HG02973 (cell line): Measurements from ENCODE around the gene BNC2.

Experiments
- ATAC-seq: cut with Tn5 transposase; IDR thresholded peaks from one replicate; pipeline ENCODE4 v1.9.1; 2021; ENCODE audit warnings: moderate library complexity; ENCODE audit not compliant: unreplicated experiment

Gene BNC2

DNA sequence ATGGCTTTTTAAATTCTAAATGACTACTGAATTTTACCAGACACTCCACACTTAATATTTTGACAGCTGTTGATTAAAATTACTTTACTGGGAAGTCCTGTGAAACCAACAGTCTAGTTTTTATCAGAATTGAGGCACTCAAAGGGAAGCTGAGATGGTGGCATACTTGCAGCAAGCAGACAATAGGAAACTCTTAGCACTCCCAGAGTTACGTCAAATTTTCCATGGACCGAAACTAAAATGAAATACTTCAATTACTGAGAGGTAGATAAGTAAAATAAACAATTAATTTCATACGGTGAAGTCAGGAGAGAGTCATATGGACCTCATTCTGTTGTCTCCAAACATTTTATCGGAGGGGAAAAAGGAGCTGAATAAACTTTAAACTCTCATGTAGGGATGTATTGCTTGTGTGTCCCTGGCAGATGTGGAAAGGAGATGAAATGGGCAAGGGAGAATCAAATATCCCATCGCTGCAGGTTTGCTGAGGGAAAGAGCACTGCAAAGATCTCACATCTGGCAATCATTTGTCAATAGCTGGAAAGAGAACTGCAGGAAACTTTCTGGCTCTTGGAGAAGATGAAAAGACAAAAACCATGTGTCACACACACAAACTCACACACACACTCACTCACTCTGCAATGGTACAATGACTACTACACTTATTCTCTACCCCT lies 189.4 kb downstream of the BNC2 start:
- ATAC-seq = no peak

DNA sequence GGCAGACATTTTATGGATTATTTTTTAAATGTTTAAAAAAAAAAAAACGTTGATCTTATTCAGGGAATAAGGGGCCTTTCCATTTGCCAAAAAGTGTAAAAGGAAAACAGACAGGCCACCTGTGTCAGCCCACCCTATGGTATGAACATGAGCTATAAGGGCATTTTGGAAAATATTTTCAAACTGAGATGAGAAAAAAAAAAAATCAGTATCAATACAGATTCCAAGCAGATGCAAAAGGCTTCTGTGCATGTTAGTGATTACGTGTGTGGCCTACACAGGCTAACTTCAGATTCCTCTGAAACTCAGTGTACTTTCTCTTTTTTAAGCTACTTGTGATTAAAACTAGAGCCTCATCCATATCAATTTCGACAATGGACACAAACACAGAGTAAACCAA lies 189.9 kb downstream of the BNC2 start:
- ATAC-seq = no peak

DNA sequence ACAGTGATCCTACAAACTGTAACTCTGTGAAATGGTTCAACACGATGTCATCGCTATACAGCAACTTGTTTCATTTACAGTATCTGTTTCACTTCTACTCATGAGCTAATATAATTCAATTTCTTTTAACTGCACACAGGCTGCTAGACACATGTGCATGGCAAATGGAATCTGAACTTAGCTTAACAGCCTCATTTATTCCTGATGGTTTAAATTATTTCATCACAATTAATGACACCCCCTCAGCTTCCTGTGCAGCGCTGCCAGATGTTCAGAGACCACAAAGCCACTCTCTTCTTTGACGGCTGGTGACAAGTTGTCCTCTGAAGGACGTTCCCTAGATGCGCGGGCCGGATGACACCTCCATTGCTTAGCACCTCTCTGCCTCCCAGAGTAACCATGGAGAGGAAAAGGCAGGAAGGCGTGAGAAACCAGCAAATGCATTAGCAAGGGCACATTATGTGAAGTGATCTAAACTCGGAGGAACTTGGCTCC lies 191.1 kb downstream of the BNC2 start:
- no peak for ATAC-seq

DNA sequence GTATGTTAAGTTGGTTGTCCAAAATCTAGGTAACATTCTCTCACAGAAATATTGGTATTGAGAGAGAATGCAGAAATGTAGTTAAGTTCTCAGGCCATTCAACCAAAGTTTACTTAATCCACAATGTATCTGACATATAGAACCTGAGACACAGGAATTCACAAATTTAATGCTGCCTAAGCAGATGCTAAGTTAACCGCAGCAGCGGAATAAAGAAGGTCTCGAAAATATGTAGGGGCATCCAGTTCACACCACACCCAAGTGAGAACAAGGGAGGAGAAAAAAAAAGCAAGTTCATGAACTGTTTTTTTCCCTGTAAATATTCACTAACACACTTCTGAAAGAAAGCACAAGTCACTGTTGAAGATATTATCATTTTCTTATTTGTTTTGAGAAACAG lies 194.0 kb downstream of the BNC2 start:
- no peak for ATAC-seq

DNA sequence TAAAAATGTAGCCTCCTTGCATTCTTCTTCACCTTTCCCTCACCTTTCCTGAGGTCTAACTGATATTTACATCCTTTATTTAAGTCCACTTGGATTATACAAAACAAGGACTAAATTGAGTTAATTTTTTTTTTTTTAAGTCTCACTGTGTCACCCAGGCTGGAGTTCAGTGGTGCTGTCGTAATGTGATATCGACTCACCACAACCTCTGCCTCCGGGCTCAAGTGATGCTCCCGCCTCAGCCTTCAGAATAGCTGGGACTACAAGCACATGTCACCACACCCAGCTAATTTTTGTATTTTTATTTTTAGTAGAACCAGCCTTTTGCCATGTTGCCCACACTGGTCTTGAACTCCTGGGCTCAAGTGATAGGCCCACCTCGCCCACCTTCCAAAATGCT lies 195.3 kb downstream of the BNC2 start:
- no peak for ATAC-seq

DNA sequence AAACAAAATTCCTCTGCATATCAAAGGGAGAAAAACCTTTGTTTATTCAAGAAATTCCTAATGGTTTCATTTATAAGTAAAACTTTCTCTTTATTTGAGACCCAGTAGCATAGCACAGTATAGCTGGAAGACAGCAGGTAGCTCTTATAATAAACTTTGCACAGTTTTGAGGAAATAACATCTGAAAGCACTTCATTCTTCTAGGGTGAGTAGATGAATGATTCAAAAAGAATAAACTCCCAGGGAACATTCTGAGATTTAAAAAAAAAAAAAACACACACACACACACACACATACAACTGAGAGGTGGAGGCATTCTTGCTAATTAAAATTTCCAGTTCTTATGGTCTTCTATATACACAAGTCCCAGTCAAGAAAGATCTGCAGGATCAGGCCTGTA lies 197.3 kb downstream of the BNC2 start:
- no peak for ATAC-seq

DNA sequence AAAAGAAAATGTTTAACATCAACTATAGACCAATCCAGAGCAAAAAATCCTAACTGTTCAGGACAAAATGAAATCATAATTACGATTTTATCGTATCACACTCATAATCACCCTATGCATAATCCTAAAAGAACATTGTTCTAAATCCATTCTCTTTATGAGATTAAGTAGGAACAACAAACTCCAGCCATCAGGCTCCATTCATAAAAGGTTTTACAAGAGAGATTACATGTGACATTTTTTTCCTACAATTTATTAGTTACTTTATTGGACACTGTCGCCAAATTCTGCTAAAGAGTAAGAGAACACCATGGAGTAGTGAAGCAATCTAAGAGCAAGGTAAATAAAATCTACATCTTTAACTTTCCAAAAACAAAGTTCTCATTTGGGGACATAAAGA lies 198.0 kb downstream of the BNC2 start:
- ATAC-seq = no peak

DNA sequence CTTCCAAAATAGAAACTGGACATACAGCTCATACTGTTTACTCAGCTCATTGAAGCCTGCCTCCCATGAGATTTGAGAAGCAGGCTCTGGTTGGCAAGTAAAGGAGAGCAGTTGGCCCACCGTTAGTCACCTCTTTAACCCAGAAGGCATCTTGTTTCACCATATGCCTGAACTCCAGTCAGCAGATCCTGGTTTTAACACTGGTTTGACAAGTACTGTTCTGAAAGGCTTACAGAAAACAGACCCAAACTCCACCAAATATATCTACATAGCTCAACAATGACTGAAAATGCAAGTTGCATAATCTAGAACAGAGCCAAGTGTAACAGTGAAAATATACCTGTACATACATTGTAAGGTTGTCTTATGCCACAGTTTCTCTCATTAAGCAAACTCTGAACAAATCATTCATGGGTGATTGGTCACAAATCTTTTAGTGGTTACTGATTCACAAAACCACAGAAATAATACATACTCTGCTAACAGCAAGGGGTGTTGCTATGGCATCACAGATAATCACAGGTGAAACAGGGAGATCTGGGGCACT lies 198.8 kb downstream of the BNC2 start:
- no peak for ATAC-seq

DNA sequence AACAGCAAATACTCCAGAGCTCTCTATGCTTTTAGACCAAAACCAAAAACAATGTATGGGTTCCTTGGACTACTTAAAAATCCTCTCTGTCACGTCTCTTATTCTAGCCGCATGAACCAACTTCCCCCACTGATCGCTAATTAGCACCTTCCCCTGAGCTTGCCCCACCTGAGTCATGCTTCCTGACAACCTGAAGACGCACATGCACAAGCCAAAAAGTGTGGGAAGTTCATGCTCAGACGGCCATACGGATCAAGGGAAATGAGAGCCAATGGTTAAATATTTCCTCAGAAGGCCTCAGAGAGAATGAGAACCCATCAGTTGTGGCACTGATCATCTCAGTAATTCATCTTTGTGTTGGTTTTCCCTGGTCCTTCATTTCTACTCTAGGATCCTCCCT lies 199.7 kb downstream of the BNC2 start:
- ATAC-seq = no peak

DNA sequence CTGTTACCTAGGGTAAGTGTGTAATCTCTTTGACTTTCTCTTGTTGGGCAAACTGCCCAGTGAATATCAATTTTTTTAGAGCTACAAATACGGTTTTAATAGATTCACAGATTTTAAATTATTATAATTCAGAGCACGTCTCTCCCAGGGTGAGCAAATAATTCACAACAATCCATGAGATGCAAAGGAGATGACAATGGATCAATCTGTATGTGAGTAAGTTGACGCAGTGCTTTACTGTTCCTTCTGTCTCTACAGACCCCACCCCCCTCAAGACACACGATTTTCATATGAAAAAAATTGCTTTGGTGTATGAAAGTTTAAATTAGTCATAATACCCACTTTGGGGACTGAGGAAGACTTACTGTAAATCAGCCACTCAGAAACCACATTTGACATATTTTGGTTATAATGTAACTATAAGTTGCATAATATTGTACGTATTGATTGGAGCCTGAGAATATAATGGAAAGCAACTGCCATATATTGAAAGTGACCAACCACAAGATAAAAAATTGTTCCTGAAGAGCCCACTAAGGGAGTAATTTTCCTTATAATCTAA lies 201.7 kb downstream of the BNC2 start:
- no peak for ATAC-seq

DNA sequence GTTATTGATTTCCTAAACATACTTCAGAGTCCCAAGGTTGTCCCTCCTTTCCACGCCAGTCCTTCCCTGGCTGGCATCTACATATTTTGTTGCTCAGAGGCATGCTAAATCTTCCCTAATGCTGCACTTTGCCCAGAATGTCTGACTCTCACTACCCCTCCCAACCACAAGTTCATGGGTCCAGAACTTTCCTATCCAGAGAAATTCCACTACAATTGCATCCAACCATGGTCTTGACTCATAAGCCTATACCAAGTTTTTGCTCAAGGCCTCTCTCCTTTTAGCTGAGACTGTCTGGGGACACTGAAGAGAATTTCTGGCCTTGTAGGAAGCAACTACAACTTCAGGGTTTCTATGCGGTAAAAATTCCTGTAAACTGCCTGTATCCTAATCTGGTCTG lies 206.3 kb downstream of the BNC2 start:
- ATAC-seq = no peak

DNA sequence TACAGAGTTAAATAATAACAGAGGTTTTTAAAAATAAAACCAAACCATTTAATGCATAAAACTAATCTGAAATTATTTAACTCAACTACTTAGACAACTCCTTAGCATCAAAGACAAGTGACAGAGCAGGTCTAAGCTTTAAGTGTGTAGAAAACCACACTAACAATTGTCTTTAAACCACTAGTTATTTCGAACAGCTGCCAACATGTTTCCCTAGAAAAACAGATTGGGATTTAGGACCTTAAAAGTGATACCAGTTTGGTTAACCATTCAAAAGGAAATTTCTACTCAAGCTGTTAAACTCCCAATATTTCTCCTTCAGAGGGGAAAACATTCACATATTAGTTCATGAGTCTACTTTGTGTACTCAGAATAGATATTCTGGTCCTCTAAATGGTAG lies 208.7 kb downstream of the BNC2 start:
- ATAC-seq = no peak

DNA sequence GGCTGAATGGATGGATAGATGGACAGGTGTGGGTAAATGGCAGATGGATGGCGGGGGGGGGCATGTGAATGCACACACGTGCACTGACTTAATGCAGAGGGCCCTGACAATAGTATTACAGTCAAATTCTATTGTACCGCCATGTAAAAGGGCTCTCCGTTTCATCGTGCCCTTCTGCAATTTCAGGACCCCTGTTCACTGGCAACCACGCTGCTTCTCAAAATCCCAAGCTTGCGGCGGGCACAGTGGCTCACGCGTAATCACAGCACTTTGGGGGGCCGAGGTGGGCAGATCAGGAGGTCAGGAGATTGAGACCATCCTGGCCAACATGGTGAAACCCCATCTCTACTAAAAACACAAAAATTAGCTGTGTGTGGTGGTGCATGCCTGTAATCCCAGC lies 211.4 kb downstream of the BNC2 start:
- no peak for ATAC-seq

DNA sequence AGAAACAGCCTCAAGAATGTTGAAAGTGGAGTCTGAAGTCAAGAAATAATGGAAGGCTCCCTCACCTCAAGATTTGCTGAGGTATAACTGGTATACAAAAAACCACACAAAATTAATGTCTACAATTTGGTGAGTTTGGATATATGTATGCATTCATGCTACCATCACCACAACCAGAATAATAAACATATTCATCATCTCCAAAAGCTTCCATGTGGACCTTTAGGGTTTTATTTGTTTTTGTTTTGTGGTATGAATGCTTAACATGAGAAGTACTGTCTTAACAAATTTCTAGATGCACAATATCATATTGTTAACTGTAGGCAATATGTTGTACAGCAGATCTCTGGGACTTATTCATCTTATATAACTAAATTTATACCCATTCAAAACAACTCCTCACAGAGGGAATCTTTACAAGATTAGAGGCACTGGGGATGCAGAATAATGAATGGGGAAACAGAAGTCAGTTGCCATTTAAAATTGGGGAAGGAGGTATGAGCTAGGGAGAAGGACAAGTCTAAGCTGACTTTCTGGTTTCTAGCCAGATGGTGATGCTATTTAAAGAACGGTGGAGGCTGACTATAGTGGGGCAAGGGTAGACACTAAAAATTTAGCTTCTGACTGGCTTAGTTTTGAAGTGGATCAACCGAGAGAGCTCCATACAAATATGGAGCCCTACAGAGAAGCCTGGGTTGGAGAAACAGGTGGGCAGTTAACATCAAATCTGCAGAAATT lies 213.9 kb downstream of the BNC2 start:
- no peak for ATAC-seq

DNA sequence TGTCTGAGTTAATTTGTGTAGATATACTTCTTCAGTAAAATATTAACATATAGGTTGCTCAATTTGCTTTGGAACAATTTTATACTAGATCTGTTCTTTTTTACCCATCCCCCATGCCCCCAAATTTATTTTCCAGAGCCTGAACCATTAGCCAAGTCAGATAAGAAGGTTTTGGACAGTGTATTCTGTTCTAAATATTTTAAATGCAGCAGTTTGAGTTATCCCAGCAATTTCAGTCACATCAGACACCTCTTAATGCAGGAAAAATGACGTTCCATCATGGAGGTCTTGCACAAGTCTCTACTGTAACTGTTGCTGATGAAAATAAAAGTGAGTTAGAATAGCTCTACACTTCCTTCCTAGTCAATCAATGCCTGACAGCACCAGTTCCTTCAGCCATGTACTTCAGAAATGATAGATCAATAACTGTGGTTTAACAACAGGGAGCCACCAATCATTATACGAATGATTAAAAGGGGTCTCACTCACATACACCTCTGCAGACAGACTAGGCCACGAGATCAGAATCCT lies 215.8 kb downstream of the BNC2 start:
- no peak for ATAC-seq

DNA sequence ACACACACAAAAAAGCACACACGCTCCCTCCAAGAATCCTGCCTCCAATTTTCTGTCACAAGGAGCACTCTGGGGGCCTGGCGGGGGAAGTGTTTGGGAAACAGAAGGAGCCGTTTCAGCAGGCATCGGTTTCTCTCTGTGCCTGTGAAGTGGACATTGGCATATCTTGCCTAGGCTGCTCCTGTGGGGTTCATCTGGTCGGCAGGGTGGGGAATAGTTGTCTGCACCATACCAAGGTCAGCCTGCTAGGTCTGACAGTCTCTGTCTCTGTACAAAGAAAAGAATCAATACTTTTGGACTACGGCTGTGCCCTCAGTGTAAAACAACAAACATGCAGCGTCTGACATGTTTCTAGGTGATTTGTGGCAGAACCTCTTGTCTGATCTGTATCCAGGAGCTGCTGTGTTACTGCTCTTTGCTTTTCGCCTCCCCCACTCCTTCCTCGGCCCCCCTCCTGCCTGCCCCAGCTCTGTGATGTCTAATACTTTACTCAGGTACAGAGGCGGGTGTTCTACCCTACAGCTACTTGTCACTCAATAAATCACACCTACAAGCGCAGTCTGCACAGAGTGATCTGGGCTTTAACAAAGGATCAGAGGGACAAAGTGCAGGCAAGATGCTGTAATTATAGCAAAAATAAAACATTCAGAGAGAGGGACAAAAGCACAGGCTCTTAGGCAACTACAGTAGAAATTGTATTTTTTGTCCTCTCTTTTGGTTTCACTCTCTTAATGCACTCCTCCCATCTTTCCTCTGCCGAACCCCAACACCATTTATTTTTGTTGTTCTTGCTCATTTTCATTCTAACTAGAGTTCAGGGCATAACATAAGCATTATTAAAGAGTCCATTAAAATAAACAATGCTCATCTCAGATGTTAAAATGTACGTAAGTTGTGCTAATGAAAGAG lies 216.7 kb downstream of the BNC2 start:
- no peak for ATAC-seq

DNA sequence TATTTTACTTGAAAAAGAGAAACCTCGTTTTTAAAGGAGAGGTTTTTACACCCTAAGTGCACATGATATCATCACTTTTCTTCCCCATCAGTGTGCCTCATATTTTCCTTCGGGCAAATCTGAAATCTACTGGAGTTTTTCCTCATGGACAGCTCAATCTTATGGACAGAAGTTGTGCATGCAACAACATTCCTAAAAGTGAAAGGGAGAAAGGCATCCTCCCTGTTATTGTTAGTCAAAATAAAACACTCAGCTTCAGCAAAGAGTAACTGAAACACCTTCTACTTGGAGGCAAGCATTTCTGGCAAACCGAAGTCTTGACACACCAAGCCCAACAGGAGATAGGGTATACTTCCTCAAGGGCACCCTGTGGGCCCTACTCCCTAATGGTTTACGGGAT lies 217.9 kb downstream of the BNC2 start:
- ATAC-seq = no peak

DNA sequence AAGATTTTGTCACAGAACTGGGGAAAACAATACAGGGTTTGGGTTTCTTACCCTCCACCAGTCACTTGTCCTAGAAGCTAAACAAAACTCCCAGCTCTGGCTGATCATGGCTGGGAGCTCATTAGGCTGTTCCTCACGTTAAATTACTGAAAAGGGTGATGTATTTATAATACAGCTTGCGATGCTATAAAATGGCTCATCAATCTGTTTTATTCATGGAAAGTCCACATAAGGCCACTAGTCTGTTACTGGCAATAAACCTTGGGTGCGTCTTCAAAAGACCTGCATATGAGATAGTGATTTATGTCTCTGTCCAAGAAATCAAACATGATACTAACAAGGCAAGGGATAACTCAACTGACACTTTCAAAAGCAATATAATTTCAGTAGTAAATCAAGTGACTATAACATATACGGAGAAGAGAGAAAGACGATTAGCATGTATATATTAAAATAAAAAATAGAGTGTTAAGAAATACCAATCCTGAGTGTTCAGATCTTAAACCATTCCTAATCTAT lies 219.0 kb downstream of the BNC2 start:
- ATAC-seq = no peak

DNA sequence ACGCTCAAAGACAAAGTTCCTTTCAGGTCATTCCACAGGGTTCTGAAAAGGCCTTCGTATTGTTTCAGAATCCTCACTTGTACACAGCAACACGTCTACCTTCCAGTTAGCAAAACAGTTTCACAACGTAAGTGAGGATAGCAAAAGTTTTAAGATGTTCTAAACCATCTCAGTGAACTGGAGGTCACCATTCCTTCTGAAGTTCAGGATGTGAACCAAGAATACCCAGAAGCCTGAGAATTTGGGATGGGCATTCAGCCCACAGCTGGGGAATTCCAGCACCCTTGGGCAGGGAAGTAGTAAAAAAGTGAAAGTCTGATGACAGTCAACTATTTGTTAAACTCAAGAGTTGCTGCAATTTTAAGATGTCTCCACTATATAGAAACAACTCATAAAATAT lies 224.5 kb downstream of the BNC2 start:
- ATAC-seq = no peak

DNA sequence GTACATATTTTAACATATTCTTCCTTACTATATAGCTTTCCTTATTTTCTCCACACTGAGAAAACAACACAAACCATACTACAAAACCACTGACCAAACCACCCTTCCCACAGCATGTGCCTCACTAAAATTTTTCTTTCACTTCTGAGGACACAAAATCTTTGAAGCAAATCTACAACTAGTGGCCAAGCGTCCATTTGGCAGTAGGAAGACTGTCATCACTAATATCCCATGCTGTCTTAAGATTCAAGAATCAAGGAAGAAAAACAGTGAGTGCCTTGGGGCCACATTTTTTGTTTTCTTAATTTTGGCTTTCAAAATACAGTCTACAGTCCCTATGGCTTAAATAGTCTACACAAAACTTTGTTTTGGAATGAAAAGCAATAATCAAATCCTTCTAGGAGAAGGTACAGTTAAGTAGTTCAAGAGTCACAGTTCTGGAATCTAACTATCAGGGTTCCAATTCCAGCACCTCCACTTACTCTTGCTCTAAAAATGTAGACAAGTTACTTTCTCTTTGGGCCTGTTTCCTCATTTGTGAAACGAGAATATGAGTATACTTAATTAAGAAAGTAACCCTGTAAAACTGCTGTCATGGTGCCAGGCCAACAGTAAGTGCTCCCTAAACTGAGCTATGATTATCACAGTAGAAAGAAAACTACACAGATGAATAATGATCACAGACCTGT lies 227.9 kb downstream of the BNC2 start:
- ATAC-seq = no peak
